HepG2 (cell line): Measurements from ENCODE around the gene TNFRSF6B. TPM values are rescaled to one million over a fixed set of nuclear protein-coding genes. Genes with fewer than 3 reads are reported as not detected.
A peak's percentile ranks its signal among the peaks of the same experiment; 100 is the strongest.

Experiments used
- CEBPG ChIP-seq: IDR thresholded peaks from 2 replicates; pipeline ENCODE4 v1.6.1; 2016
- HMG20B ChIP-seq: conservative IDR thresholded peaks from 2 replicates; pipeline ENCODE4 v1.6.1; 2016; ENCODE audit warnings: missing genetic modification reagents, missing compliant biosample characterization
- ISL2 ChIP-seq: sonication (generic); formaldehyde crosslinking; IDR thresholded peaks from 2 replicates; pipeline ENCODE4 v1.5.0; 2020; ENCODE audit warnings: missing genetic modification reagents
- KDM4B ChIP-seq: sonication (generic); formaldehyde crosslinking; IDR thresholded peaks from 2 replicates; pipeline ENCODE4 v1.4.0; 2020; ENCODE audit warnings: missing genetic modification reagents
- PAX8 ChIP-seq: sonication (generic); formaldehyde crosslinking; IDR thresholded peaks from 2 replicates; pipeline ENCODE4 v1.8.0; 2022; ENCODE audit warnings: mild to moderate bottlenecking, missing genetic modification reagents, borderline replicate concordance
- PHF20 ChIP-seq: sonication (generic); formaldehyde crosslinking; IDR thresholded peaks from 2 replicates; pipeline ENCODE4 v1.5.0; 2020; ENCODE audit warnings: mild to moderate bottlenecking, missing genetic modification reagents
- SRSF4 ChIP-seq: fragments of 200-400 bp; formaldehyde crosslinking; IDR thresholded peaks from one replicate; pipeline ENCODE4 v1.6.1; 2018; ENCODE audit warnings: mild to moderate bottlenecking, low read depth, low read length, moderate library complexity; ENCODE audit not compliant: poor library complexity, severe bottlenecking
- TBP ChIP-seq: sonication (generic); formaldehyde crosslinking; IDR thresholded peaks from 2 replicates; pipeline ENCODE4 v1.5.0; 2020; ENCODE audit warnings: missing genetic modification reagents
- ZBTB7B ChIP-seq: sonication (generic); formaldehyde crosslinking; IDR thresholded peaks from 2 replicates; pipeline ENCODE4 v1.4.0; 2020; ENCODE audit warnings: missing genetic modification reagents
- ZFP62 ChIP-seq: sonication (generic); formaldehyde crosslinking; IDR thresholded peaks from 2 replicates; pipeline ENCODE4 v1.4.0; 2020; ENCODE audit warnings: missing genetic modification reagents
- ZNF296 ChIP-seq: sonication (generic); formaldehyde crosslinking; conservative IDR thresholded peaks from 2 replicates; pipeline ENCODE4 v1.5.0; 2020; ENCODE audit warnings: mild to moderate bottlenecking, missing genetic modification reagents
- ZNF3 ChIP-seq: IDR thresholded peaks from 2 replicates; pipeline ENCODE4 v1.7.0; 2017; ENCODE audit warnings: inconsistent platforms
- ZNF530 ChIP-seq: sonication (generic); formaldehyde crosslinking; IDR thresholded peaks from 2 replicates; pipeline ENCODE4 v1.5.0; 2020; ENCODE audit warnings: low read depth, mild to moderate bottlenecking, missing genetic modification reagents
- ZNF839 ChIP-seq: sonication (generic); formaldehyde crosslinking; IDR thresholded peaks from 2 replicates; pipeline ENCODE4 v1.4.0; 2020; ENCODE audit warnings: missing genetic modification reagents, mild to moderate bottlenecking, borderline replicate concordance
- ZNF850 ChIP-seq: sonication (generic); formaldehyde crosslinking; conservative IDR thresholded peaks from 2 replicates; pipeline ENCODE4 v1.9.0; 2021; ENCODE audit warnings: mild to moderate bottlenecking, missing genetic modification reagents
- ZSCAN25 ChIP-seq: sonication (generic); formaldehyde crosslinking; IDR thresholded peaks from 2 replicates; pipeline ENCODE4 v1.8.0; 2022; ENCODE audit warnings: mild to moderate bottlenecking, missing genetic modification reagents
- ZSCAN9 ChIP-seq: IDR thresholded peaks from 2 replicates; pipeline ENCODE4 v1.6.1; 2016; ENCODE audit warnings: borderline replicate concordance
- polyA plus RNA-seq, 8 experiments: library from polyadenylated mRNA; depleted of rRNA in 3 of 8; stranded (reverse) in 7 of 8; unstranded in 1 of 8; fragments of >200 nt; fragmentation: Illumina TruSeq in 4 of 8; extraction: Trizol in 4 of 8; gene quantifications; 2 replicates each; pipeline versions ENCODE4 v1.2.1 to v1.2.3, GENCODE V29; 2011 to 2016; ENCODE audit warnings: low read depth in 4 of 8, missing spikeins in 1 of 8, mixed read lengths in 1 of 8; ENCODE audit not compliant: insufficient read depth in 1 of 8
- total RNA-seq, 5 experiments: library from RNA; depleted of rRNA; stranded (reverse); fragments of >200 nt; fragmentation: Illumina TruSeq; extraction: Trizol; gene quantifications; 2 replicates each; pipeline ENCODE4 v1.2.3, GENCODE V29; 2016; ENCODE audit warnings: low read depth in 1 of 5
- TF ChIP-seq, protein P1 (sequence below): sonication (generic); formaldehyde crosslinking; IDR thresholded peaks from 2 replicates; pipeline ENCODE4 v1.5.1; 2020; ENCODE audit warnings: mild to moderate bottlenecking, missing genetic modification reagents, borderline replicate concordance
- TF ChIP-seq, protein P2 (sequence below): sonication (generic); formaldehyde crosslinking; IDR thresholded peaks from 2 replicates; pipeline ENCODE4 v1.5.0; 2020; ENCODE audit warnings: missing genetic modification reagents, mild to moderate bottlenecking, borderline replicate concordance
- TF ChIP-seq, protein P3 (sequence below): sonication (generic); formaldehyde crosslinking; IDR thresholded peaks from 2 replicates; pipeline ENCODE4 v1.5.1; 2020; ENCODE audit warnings: mild to moderate bottlenecking, missing genetic modification reagents, borderline replicate concordance
- TF ChIP-seq, protein P4 (sequence below): sonication (generic); formaldehyde crosslinking; IDR thresholded peaks from 2 replicates; pipeline ENCODE4 v1.5.0; 2020; ENCODE audit warnings: missing genetic modification reagents

Gene TNFRSF6B
- total and polyA plus RNA-seq, 2 of the 13 experiments (the other 11 are each of a cell fraction or from before 2014, with no cell fraction given): 0.24 TPM; not detected in 1

DNA sequence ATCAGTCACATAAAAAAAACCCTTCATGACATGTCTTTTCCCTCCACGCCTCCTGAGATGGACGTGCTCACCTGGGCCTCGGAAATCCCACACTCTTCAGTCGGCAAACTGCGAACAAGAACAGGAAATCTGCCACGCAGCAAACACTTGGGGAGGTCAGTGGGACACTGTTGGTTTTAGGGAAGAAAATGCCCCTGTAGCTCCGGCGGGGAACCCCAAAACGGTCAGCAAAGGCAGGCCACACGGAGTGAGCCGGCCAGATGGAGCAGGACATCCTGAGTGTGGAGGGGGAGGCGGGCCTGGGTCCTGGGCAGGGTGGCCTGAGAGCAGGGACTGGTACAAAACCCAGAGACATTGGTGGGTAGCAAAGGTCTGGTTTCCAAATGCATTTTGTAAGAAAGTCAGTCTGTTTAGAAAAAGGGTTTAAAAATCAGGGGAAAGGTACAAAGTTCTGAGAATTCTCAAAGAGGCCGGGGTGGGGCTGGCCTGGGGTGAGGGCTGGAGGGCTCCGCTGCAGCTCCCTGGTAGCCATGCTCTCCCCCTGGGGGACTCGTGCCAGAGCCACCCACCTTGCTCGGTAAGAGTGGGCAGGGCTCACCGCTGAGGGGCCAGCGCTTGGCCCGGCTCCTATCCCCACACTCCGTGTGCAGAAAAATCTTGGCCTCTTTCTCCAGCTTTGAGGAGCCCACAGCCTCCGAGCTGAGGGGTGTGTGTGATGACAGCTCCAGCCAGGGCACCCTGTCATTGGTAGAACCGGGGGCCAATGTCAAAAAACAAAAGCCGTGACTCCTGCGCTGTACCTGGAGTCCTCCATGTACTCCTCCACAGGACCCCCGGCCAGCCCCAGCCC is 48.3 kb downstream of the TNFRSF6B start (continued):
- TF ChIP-seq ZNF3 (no peak), ZBTB7B (CRISPR knock-in tag) (peak; percentile 69), ISL2 (CRISPR knock-in tag) (no peak; the same call in 1 of the 2 replicates), ZFP62 (CRISPR knock-in tag) (no peak), CEBPG (no peak), KDM4B (CRISPR knock-in tag) (no peak), TBP (CRISPR knock-in tag) (no peak), HMG20B (no peak), ZNF850 (CRISPR knock-in tag) (no peak), SRSF4 (no peak), ZSCAN9 (no peak), ZNF839 (CRISPR knock-in tag) (no peak), PAX8 (CRISPR knock-in tag) (no peak), ZSCAN25 (CRISPR knock-in tag) (0 out of 2 replicates have a peak, but pooled peaks have one; percentile 27), ZNF296 (no peak), ZNF530 (CRISPR knock-in tag) (no peak), PHF20 (no peak)
- TF ChIP-seq, protein P1, sequence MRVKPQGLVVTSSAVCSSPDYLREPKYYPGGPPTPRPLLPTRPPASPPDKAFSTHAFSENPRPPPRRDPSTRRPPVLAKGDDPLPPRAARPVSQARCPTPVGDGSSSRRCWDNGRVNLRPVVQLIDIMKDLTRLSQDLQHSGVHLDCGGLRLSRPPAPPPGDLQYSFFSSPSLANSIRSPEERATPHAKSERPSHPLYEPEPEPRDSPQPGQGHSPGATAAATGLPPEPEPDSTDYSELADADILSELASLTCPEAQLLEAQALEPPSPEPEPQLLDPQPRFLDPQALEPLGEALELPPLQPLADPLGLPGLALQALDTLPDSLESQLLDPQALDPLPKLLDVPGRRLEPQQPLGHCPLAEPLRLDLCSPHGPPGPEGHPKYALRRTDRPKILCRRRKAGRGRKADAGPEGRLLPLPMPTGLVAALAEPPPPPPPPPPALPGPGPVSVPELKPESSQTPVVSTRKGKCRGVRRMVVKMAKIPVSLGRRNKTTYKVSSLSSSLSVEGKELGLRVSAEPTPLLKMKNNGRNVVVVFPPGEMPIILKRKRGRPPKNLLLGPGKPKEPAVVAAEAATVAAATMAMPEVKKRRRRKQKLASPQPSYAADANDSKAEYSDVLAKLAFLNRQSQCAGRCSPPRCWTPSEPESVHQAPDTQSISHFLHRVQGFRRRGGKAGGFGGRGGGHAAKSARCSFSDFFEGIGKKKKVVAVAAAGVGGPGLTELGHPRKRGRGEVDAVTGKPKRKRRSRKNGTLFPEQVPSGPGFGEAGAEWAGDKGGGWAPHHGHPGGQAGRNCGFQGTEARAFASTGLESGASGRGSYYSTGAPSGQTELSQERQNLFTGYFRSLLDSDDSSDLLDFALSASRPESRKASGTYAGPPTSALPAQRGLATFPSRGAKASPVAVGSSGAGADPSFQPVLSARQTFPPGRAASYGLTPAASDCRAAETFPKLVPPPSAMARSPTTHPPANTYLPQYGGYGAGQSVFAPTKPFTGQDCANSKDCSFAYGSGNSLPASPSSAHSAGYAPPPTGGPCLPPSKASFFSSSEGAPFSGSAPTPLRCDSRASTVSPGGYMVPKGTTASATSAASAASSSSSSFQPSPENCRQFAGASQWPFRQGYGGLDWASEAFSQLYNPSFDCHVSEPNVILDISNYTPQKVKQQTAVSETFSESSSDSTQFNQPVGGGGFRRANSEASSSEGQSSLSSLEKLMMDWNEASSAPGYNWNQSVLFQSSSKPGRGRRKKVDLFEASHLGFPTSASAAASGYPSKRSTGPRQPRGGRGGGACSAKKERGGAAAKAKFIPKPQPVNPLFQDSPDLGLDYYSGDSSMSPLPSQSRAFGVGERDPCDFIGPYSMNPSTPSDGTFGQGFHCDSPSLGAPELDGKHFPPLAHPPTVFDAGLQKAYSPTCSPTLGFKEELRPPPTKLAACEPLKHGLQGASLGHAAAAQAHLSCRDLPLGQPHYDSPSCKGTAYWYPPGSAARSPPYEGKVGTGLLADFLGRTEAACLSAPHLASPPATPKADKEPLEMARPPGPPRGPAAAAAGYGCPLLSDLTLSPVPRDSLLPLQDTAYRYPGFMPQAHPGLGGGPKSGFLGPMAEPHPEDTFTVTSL (CRISPR knock-in tag): no peak
- TF ChIP-seq, protein P2, sequence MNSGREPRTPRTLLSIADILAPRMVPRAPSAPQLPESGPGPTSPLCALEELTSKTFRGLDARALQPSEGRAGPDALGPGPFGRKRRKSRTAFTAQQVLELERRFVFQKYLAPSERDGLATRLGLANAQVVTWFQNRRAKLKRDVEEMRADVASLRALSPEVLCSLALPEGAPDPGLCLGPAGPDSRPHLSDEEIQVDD: no peak
- TF ChIP-seq, protein P3, sequence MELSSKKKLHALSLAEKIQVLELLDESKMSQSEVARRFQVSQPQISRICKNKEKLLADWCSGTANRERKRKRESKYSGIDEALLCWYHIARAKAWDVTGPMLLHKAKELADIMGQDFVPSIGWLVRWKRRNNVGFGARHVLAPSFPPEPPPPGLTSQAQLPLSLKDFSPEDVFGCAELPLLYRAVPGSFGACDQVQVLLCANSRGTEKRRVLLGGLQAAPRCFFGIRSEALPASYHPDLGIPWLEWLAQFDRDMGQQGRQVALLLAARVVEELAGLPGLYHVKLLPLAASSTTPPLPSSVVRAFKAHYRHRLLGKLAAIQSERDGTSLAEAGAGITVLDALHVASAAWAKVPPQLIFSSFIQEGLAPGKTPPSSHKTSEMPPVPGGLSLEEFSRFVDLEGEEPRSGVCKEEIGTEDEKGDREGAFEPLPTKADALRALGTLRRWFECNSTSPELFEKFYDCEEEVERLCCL (CRISPR knock-in tag): no peak
- TF ChIP-seq, protein P4, sequence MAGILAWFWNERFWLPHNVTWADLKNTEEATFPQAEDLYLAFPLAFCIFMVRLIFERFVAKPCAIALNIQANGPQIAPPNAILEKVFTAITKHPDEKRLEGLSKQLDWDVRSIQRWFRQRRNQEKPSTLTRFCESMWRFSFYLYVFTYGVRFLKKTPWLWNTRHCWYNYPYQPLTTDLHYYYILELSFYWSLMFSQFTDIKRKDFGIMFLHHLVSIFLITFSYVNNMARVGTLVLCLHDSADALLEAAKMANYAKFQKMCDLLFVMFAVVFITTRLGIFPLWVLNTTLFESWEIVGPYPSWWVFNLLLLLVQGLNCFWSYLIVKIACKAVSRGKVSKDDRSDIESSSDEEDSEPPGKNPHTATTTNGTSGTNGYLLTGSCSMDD (CRISPR knock-in tag): no peak
